ENCODE data around the gene VCL.

DNA sequence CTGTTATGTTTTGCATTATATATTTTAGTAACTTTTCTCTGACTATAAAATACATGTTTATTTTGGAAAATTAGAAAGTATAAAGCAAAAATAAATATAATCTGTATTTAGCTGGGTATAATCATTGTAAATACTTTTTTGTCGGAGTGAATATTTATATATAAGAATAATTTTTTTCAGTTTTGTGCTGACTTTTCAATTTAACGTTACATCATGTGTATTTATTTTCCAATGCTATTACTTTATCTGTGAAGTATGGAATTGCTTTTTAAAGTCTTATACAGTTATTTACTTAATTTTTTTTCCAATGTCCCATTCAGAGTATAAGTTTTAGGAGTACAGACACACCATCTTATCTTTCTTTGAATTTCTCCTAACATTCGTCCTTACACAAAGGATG, 137.5 kb downstream of the VCL start:
- TF ChIP-seq, protein P1, sequence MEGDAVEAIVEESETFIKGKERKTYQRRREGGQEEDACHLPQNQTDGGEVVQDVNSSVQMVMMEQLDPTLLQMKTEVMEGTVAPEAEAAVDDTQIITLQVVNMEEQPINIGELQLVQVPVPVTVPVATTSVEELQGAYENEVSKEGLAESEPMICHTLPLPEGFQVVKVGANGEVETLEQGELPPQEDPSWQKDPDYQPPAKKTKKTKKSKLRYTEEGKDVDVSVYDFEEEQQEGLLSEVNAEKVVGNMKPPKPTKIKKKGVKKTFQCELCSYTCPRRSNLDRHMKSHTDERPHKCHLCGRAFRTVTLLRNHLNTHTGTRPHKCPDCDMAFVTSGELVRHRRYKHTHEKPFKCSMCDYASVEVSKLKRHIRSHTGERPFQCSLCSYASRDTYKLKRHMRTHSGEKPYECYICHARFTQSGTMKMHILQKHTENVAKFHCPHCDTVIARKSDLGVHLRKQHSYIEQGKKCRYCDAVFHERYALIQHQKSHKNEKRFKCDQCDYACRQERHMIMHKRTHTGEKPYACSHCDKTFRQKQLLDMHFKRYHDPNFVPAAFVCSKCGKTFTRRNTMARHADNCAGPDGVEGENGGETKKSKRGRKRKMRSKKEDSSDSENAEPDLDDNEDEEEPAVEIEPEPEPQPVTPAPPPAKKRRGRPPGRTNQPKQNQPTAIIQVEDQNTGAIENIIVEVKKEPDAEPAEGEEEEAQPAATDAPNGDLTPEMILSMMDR (IDR thresholded peaks at IDR 0.05) = no peak
- no peak for TF ChIP-seq POLR2A (IDR thresholded peaks at IDR 0.05)
